HCT116 (cell line): ENCODE results near the gene HINT1. TPM values are rescaled to one million over a fixed set of nuclear protein-coding genes. Genes with fewer than 3 reads are reported as not detected.

Source experiments
- ATAC-seq: fragments of 200-7000 bp; cut with Tn5 transposase; 2 replicates; pipeline ENCODE4 v1.9.1; 2020; ENCODE audit warnings: mild to moderate bottlenecking, moderate library complexity
- BruUV-seq: library from RNA; stranded (reverse); fragments of 400-500 nt; replicated peaks from 2 replicates; lab custom pipeline; 2021; lab: Mats Ljungman, UMichigan
- CTCF ChIA-PET: fragments of 300-600 bp; sonication (Branson Sonifier 250); formaldehyde crosslinking; loops from one replicate; lab custom pipeline; 2021; ENCODE audit warnings: antibody characterized with exemption; lab: Charles Lee
- POLR2A ChIA-PET: fragments of 300-600, 350-600 bp; sonication (Branson Sonifier 250); formaldehyde crosslinking; loops from one replicate; lab custom pipeline; 2021; ENCODE audit warnings: antibody characterized with exemption; lab: Charles Lee
- RAD21 ChIA-PET, 2 experiments: fragments of 300-600 bp; sonication (Branson Sonifier 250); formaldehyde crosslinking; loops; one replicate each; lab custom pipeline; 2023; ENCODE audit warnings: low total read pairs in 2 of 2; ENCODE audit not compliant: uncharacterized antibody in 2 of 2, unreplicated experiment in 2 of 2, low non-redundant PET in 1 of 2; lab: Charles Lee
- DNase-seq: peaks from one replicate; pipeline ENCODE4 v3.0.0-alpha.2; 2010; ENCODE audit warnings: low read depth, low spot score
- H2AFZ ChIP-seq: fragments of 200-600 bp; shearing (Covaris generic), sonication (generic); 2 replicates; pipeline ENCODE4 v1.6.1; 2017; ENCODE audit warnings: low read depth, mixed run types, mixed read lengths, antibody characterized with exemption, low read length; ENCODE audit not compliant: poor library complexity, severe bottlenecking
- H3K27ac ChIP-seq: 2 replicates; pipeline ENCODE4 v1.5.1; 2012; ENCODE audit warnings: low read depth, low read length
- H3K27me3 ChIP-seq: fragments of 200-600 bp; sonication (generic); 2 replicates; pipeline ENCODE4 v1.6.1; 2016; ENCODE audit warnings: mixed run types, low read length, mixed read lengths; ENCODE audit not compliant: insufficient read depth
- H3K36me3 ChIP-seq, 2 experiments: fragments of 200-500 bp in 1 of 2; fragments of 200-600 bp in 1 of 2; sonication (Bioruptor generic) in 1 of 2; sonication (generic) in 1 of 2; 2 replicates each; pipeline versions ENCODE4 v1.5.1 to v1.6.1; 2014 to 2016; ENCODE audit warnings: low read length in 2 of 2, inconsistent platforms in 1 of 2, mixed read lengths in 1 of 2, mixed run types in 1 of 2; ENCODE audit not compliant: insufficient read depth in 2 of 2, control insufficient read depth in 1 of 2
- H3K4me1 ChIP-seq, 2 experiments: fragments of 200-600 bp in 1 of 2; sonication (generic) in 1 of 2; 2 replicates each; pipeline versions ENCODE4 v1.5.1 to v1.6.1; 2012 to 2017; ENCODE audit warnings: low read length in 2 of 2, inconsistent platforms in 1 of 2, mild to moderate bottlenecking in 1 of 2, mixed read lengths in 1 of 2, mixed run types in 1 of 2, moderate library complexity in 1 of 2; ENCODE audit not compliant: insufficient read depth in 2 of 2, control insufficient read depth in 1 of 2
- H3K4me2 ChIP-seq: fragments of 200-600 bp; sonication (generic); 2 replicates; pipeline ENCODE4 v1.6.1; 2017; ENCODE audit warnings: mixed run types, low read length, mixed read lengths
- H3K4me3 ChIP-seq, 2 experiments: fragments of 200-600 bp in 1 of 2; sonication (generic) in 1 of 2; replicated peaks in 1 of 2; 2 replicates each; pipeline ENCODE4 v1.5.1; 2011 to 2016; ENCODE audit warnings: low read length in 2 of 2, control low read depth in 1 of 2, low read depth in 1 of 2, mild to moderate bottlenecking in 1 of 2, mixed read lengths in 1 of 2, mixed run types in 1 of 2
- H3K79me2 ChIP-seq: fragments of 200-600 bp; sonication (generic); 2 replicates; pipeline ENCODE4 v1.6.1; 2017; ENCODE audit warnings: mild to moderate bottlenecking, mixed run types, low read length, moderate library complexity, mixed read lengths; ENCODE audit not compliant: insufficient read depth
- H3K9ac ChIP-seq: fragments of 200-600 bp; sonication (generic); 2 replicates; pipeline ENCODE4 v1.6.1; 2016; ENCODE audit warnings: low read length, mixed read lengths
- H3K9me2 ChIP-seq: fragments of 200-600 bp; sonication (generic), shearing (Covaris generic); 2 replicates; pipeline ENCODE4 v1.6.1; 2017; ENCODE audit warnings: mixed run types, mild to moderate bottlenecking, moderate library complexity; ENCODE audit not compliant: insufficient read depth
- H3K9me3 ChIP-seq, 2 experiments: fragments of 200-500 bp in 1 of 2; fragments of 200-600 bp in 1 of 2; sonication (Bioruptor generic) in 1 of 2; sonication (generic) in 1 of 2; 2 replicates each; pipeline ENCODE4 v1.6.1; 2014 to 2017; ENCODE audit warnings: low read length in 2 of 2, mixed read lengths in 2 of 2, inconsistent platforms in 1 of 2, low read depth in 1 of 2, mild to moderate bottlenecking in 1 of 2, mixed run types in 1 of 2, moderate library complexity in 1 of 2; ENCODE audit not compliant: control insufficient read depth in 1 of 2, insufficient read depth in 1 of 2
- H4K20me1 ChIP-seq: fragments of 200-600 bp; sonication (generic), shearing (Covaris generic); 2 replicates; pipeline ENCODE4 v1.6.1; 2017; ENCODE audit warnings: mixed run types, mild to moderate bottlenecking, moderate library complexity; ENCODE audit not compliant: insufficient read depth
- ELF1 ChIP-seq: IDR thresholded peaks from 2 replicates; pipeline ENCODE4 v1.6.1; 2012; ENCODE audit warnings: low read depth, borderline replicate concordance
- POLR2A ChIP-seq: IDR thresholded peaks from 2 replicates; pipeline ENCODE4 v1.7.0; 2011; ENCODE audit warnings: borderline replicate concordance; ENCODE audit not compliant: insufficient read depth, insufficient read length; ENCODE audit errors: extremely low read depth
- RAD21 ChIP-seq: IDR thresholded peaks from 2 replicates; pipeline ENCODE4 v1.6.1; 2012; ENCODE audit warnings: low read depth, mild to moderate bottlenecking
- SIN3A ChIP-seq: IDR thresholded peaks from 2 replicates; pipeline ENCODE4 v1.6.1; 2012; ENCODE audit warnings: low read depth
- intact Hi-C: fragments of 100-400 bp; cut with micrococcal nuclease; formaldehyde crosslinking; loops from 2 replicates; pipeline ENCODE4 v1.10.0; 2022
- total RNA-seq: library from RNA; stranded (reverse); gene quantifications from one replicate; pipeline ENCODE4 v1.2.1, GENCODE V29; 2021; ENCODE audit not compliant: unreplicated experiment
- TF ChIP-seq, protein P1 (sequence below): IDR thresholded peaks from 2 replicates; pipeline ENCODE4 v1.6.1; 2012; ENCODE audit warnings: low read depth

Gene HINT1
- total RNA-seq, 1 experiment from 2014 or later = 222 TPM

DNA sequence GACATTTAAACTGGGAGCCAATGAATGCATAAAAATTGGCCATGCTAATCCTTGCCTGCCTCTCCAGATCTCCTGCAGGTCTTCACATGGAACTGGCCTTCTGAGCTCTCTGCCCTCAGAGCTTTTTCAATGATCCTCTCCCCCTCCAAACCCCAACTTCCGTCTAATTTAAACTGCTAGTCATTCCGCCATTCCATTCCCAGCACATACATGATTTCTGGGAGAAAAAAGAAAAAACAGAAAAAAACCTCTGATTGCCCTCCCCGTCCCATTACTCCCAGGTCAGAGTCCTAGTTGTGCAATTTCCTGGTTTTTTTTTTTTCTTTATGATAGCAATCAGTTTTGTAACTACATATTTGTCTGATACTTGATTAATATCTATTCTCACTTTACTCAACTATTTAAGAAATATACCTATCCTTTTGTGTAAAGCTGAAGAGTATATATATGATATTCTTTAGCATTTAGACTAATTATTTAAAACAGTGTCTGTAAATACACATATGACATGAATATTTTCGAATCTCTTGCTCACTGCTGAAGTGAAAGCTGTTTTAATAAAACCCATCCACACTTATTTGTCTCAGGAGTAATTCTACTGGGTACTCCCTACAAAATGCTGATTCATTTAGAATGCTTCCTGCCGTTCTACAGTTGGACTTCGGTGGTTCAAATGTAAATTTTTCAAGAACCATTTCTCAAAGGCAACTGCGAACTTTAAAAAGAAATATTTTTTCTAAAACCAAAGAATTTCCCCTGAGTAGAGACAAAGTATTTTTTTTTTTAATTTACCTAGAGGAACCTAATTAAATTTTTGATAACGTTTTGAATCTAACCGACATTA is 1.6 kb downstream of the HINT1 start:
- Histone ChIP-seq H2AFZ (no peak overlapping the region), H3K4me3 (peak overlapping the region; percentile 87 to 95), H3K27ac (peak overlapping the region; percentile 89; the same call in 1 of the 2 replicates), H3K4me2 (peak overlapping the region; percentile 80), H3K9ac (peak overlapping the region; percentile 98), H3K36me3 (peaks cover 35 to 36% of the 10 kb centered on the region in 2 experiments), H3K4me1 (peaks cover 4 to 13% of the 10 kb centered on the region in 2 experiments; a peak in 3 of 4 replicates), H4K20me1 (peaks cover 6% of the 10 kb centered on the region; the same call in 1 of the 2 replicates), H3K9me2 (no peaks in the 10 kb centered on the region), H3K79me2 (peaks cover 59% of the 10 kb centered on the region), H3K9me3 (no peaks in the 10 kb centered on the region), H3K27me3 (no peaks in the 10 kb centered on the region)
- RAD21 ChIA-PET = no interaction called here
- TF ChIP-seq ELF1 (no peak), POLR2A (no peak), SIN3A (no peak), RAD21 (no peak)
- TF ChIP-seq, protein P1, sequence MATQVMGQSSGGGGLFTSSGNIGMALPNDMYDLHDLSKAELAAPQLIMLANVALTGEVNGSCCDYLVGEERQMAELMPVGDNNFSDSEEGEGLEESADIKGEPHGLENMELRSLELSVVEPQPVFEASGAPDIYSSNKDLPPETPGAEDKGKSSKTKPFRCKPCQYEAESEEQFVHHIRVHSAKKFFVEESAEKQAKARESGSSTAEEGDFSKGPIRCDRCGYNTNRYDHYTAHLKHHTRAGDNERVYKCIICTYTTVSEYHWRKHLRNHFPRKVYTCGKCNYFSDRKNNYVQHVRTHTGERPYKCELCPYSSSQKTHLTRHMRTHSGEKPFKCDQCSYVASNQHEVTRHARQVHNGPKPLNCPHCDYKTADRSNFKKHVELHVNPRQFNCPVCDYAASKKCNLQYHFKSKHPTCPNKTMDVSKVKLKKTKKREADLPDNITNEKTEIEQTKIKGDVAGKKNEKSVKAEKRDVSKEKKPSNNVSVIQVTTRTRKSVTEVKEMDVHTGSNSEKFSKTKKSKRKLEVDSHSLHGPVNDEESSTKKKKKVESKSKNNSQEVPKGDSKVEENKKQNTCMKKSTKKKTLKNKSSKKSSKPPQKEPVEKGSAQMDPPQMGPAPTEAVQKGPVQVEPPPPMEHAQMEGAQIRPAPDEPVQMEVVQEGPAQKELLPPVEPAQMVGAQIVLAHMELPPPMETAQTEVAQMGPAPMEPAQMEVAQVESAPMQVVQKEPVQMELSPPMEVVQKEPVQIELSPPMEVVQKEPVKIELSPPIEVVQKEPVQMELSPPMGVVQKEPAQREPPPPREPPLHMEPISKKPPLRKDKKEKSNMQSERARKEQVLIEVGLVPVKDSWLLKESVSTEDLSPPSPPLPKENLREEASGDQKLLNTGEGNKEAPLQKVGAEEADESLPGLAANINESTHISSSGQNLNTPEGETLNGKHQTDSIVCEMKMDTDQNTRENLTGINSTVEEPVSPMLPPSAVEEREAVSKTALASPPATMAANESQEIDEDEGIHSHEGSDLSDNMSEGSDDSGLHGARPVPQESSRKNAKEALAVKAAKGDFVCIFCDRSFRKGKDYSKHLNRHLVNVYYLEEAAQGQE = no peak
- TSS peak; percentile 59 for BruUV-seq
- POLR2A ChIA-PET = no interaction called here
- DNase-seq (no peak), ATAC-seq (no peak)
- CTCF ChIA-PET = interaction anchor here (1.0 kb wide), 1 partner anchor 219 kb away, joined by 3 read pairs; no protein-coding TSS in a partner anchor
- intact Hi-C loops = loop anchor here (2.0 kb wide), 1 partner anchor 219 kb away; no protein-coding TSS in a partner anchor
